ENCODE results near the gene TANC1. TPM values are rescaled to one million over a fixed set of nuclear protein-coding genes. Genes with fewer than 3 reads are reported as not detected.

The TANC1 gene
- polyA plus RNA-seq, 1 donor = 64.8 TPM

GRCh38 chr2:159054985-159055384, 86.5 kb downstream of the TANC1 start:
- DNase-seq = no peak

- no peak for DNase-seq
Observed at GRCh38 chr2:159060518-159060917, 92.1 kb downstream of the TANC1 start.

- no peak for DNase-seq
Observed at GRCh38 chr2:159063677-159064076, 95.2 kb downstream of the TANC1 start.

- no peak for DNase-seq
Observed at GRCh38 chr2:159064446-159065301, 96.2 kb downstream of the TANC1 start.

- no peak for DNase-seq
Observed at GRCh38 chr2:159065313-159065712, 96.9 kb downstream of the TANC1 start.

- no peak for DNase-seq
Observed at GRCh38 chr2:159065891-159066290, 97.5 kb downstream of the TANC1 start.

GRCh38 chr2:159066541-159067156, 98.2 kb downstream of the TANC1 start:
- no peak for DNase-seq

GRCh38 chr2:159067971-159068370, 99.5 kb downstream of the TANC1 start:
- no peak for DNase-seq

- DNase-seq = no peak
Observed at GRCh38 chr2:159069229-159069628, 100.8 kb downstream of the TANC1 start.

- DNase-seq = no peak
Observed at GRCh38 chr2:159070235-159070634, 101.8 kb downstream of the TANC1 start.

GRCh38 chr2:159071190-159071915, 102.9 kb downstream of the TANC1 start:
- DNase-seq = no peak

GRCh38 chr2:159072795-159073194, 104.4 kb downstream of the TANC1 start:
- no peak for DNase-seq

- no peak for DNase-seq
Observed at GRCh38 chr2:159073256-159073655, 104.8 kb downstream of the TANC1 start.

GRCh38 chr2:159074605-159075004, 106.2 kb downstream of the TANC1 start:
- DNase-seq = no peak

- no peak for DNase-seq
Observed at GRCh38 chr2:159075727-159076126, 107.3 kb downstream of the TANC1 start.

- no peak for DNase-seq
Observed at GRCh38 chr2:159076241-159076640, 107.8 kb downstream of the TANC1 start.

GRCh38 chr2:159077869-159078268, 109.4 kb downstream of the TANC1 start:
- DNase-seq = no peak

GRCh38 chr2:159078443-159078842, 110.0 kb downstream of the TANC1 start:
- no peak for DNase-seq

- no peak for DNase-seq
Observed at GRCh38 chr2:159080641-159081040, 112.2 kb downstream of the TANC1 start.

GRCh38 chr2:159082119-159082518, 113.7 kb downstream of the TANC1 start:
- no peak for DNase-seq

- no peak for DNase-seq
Observed at GRCh38 chr2:159084384-159085370, 116.2 kb downstream of the TANC1 start.

GRCh38 chr2:159086342-159086741, 117.9 kb downstream of the TANC1 start:
- no peak for DNase-seq

Data from left kidney (tissue), 2 donors.